ENCODE results near the gene MYLK4.

MYLK4 gene

GRCh38 chr6:2695454-2696095 lies 55.1 kb downstream of the MYLK4 start:
- DNase-seq (ENCODE audit: low spot score): peak; percentile 23

GRCh38 chr6:2693231-2693630 lies 57.5 kb downstream of the MYLK4 start:
- no peak for DNase-seq (ENCODE audit: low spot score)

DNA sequence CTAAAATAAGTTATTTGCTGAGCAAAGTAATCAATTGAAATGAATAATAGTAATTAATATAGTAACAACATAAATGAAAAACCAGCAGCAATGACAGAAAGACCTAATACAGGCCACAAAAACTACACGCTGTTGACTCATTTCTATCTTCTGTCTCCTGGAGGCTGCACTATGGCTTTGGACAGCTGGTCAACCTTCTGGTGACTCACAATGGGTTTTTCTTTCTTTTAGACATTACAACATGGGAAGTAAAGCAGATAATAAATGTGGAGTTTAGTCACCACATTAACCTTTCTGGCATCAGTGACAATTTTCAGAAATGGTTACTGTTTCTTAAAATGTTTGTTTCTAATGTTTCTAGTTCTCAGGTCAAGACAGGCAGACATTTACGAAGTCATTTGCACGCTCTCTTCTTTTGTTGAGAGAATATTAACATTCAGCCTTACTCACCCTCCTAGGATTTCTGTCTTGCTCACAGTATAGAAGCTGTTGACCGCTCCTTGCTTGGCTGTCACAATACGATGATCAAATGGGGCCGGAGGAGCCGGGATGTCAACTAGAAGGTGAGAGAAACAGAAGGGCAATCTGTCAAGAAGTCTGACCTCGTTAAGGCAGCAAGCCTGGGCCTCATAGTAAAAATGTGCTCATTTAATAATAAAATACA lies 62.2 kb downstream of the MYLK4 start:
- DNase-seq (ENCODE audit: low spot score): no peak

DNA sequence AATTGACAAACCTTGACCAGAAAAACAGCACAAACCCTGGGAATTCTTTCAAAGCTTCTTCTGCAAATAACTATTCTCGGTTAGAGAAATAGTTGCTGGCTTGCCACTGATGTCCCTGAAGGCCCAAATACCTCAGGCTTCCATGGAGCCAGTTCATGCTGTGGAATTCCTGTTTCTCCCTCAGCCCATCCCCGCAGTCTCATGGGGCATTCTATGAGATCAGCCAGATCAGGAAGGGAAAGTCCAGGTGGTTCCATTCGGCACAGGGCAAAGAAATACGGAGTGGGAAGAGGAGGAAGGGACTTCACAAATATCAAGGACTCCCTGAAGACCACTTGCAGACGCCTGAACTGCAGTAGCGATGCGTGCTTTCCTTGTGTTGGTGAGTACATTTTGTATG lies 63.3 kb downstream of the MYLK4 start:
- DNase-seq (ENCODE audit: low spot score): no peak

- DNase-seq (ENCODE audit: low spot score): no peak
Measured at GRCh38 chr6:2686515-2686914, 64.2 kb downstream of the MYLK4 start.

GRCh38 chr6:2684766-2685754 lies 65.7 kb downstream of the MYLK4 start:
- DNase-seq (ENCODE audit: low spot score): no peak

- no peak for DNase-seq (ENCODE audit: low spot score)
Measured at GRCh38 chr6:2684103-2684749, 66.5 kb downstream of the MYLK4 start.

DNA sequence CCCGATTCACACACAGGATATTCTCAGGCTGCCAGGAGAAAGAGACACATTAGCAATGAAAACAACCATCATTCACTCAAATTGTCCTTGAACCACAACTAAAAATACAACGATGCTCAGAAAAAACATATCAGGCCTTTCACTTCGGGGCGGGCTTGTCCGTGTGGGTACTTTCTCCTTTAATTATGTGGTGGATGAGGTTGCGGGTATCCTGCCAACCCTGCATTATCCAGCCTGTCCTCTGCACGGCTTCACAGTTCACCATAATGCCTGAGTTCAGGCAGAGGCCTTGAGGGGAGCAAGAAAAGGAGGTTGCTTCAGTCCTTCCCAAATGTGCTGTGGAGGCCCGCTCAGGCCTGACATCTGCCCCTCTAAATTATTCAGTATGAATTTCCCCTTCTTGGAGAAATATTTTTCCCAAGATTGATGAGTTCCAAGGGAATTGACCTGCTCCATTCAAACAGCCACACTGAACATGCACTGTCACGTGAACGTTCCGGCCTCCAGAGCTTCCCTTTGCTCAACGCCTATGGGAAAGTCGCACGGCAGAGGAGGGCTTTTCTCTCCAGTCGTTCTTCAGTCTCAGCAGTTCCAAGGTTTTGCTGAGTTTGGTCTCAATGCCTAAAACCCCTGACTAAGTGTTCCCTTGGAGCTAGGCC lies 70.3 kb downstream of the MYLK4 start:
- no peak for DNase-seq (ENCODE audit: low spot score)

GRCh38 chr6:2677080-2677593 lies 73.6 kb downstream of the MYLK4 start:
- no peak for DNase-seq (ENCODE audit: low spot score)

- DNase-seq (ENCODE audit: low spot score): no peak
Measured at GRCh38 chr6:2676048-2676447, 74.7 kb downstream of the MYLK4 start.

DNA sequence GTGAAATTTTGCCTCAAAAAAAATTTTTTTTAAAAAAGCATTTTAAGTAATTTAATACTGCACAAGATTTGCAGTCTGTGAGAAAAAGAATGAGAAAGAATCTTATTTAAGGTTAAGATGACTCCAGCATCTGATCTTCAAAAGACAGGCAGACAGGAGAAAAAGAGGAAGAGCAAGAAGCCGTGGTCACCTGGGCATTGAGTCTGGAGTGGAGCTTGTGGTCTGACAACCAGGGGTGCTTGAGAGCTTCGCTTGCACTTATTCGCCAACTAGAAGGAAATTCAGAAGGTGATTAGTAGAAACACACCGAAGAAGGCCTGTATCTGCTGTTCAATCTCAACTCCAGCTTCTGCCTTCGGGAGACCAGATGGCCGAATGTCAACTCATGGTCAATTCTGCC lies 75.9 kb downstream of the MYLK4 start:
- DNase-seq (ENCODE audit: low spot score): no peak

DNA sequence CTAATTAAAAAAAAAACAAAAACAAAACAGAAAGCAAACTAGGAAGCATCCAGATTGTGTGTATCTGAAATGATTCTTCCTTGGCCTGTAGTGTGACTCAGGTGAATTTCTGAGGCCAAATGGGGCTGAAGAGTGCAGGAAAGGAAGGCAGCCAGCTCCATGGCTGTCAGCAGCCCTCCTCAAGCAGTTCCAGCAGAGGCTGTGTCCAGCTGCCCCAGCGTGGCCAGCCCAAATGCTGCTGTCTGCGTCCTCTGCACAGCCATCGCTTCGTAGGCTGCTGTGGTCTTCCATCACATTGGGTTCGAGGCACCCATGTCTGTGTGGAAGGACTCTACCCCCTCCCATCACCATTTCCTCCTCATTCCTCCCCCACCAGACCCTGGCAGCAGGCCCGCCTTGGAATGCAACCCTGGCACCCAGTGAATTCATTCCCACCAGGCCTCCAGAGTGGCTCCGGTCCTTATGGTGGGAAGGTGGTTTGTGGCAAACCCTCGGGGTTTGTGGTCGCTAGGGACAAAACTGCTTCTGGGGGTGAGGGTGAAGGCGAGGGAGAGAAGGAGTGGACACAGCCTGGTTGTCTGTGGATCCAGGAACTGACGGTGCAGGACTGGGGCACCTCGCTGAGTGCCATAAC lies 81.5 kb downstream of the MYLK4 start:
- DNase-seq (ENCODE audit: low spot score): no peak

GRCh38 chr6:2667617-2668016 lies 83.1 kb downstream of the MYLK4 start:
- DNase-seq (ENCODE audit: low spot score): no peak

DNA sequence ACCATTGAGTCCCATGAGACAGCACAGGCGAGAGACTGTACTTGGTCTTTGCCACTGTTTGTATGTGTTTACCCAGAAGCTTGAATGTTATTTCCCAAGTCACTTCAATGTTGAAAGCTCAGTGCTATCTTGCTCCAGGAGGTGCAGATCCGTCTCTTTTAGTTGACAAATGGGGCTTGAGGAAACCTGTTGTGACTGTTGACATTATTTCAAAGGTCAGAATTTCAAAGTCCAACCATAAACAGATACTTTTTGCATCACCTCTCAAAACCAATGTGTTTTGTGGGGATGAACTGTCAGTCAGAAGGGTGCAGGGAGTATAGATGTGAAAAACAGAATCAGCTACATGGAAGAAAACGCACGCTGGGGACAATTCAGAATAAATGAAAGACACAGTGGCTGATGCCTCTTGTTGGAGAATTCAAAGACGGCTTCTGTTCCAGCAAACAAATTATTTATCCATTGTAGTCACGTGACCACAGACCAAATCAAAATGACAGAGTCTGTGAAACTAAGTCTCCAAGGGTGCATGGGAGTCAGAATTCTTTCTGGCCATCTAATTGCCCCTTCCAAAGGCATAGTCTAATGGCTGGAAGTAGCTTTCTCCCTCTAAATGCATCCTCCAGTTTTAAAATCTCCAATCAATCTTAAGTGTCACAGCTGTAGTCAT lies 83.7 kb downstream of the MYLK4 start:
- DNase-seq (ENCODE audit: low spot score): no peak

GRCh38 chr6:2665146-2666070 lies 85.3 kb downstream of the MYLK4 start:
- no peak for DNase-seq (ENCODE audit: low spot score)

GRCh38 chr6:2663123-2663522 lies 87.6 kb downstream of the MYLK4 start:
- DNase-seq (ENCODE audit: low spot score): no peak

GRCh38 chr6:2661651-2662050 lies 89.1 kb downstream of the MYLK4 start:
- no peak for DNase-seq (ENCODE audit: low spot score)

DNA sequence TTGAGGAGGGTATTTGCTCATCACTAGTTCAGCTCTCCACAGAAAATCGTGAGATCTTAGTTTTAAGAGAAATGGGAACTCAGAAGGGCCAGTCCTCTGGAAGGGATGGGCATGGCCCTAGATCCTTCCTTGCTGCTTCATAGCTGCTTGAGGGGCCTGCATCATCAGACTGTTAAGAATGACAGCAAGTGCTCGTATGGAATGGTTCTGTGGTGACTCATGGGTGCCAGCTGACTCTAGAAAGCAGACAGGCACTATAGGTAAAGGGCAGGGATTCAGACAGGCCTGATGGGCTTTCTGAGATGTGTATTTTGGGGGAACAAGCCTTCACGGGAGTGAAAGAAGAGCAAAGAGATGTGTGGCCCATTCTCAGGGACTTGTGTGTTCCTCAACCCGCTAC lies 90.8 kb downstream of the MYLK4 start:
- no peak for DNase-seq (ENCODE audit: low spot score)

DNA sequence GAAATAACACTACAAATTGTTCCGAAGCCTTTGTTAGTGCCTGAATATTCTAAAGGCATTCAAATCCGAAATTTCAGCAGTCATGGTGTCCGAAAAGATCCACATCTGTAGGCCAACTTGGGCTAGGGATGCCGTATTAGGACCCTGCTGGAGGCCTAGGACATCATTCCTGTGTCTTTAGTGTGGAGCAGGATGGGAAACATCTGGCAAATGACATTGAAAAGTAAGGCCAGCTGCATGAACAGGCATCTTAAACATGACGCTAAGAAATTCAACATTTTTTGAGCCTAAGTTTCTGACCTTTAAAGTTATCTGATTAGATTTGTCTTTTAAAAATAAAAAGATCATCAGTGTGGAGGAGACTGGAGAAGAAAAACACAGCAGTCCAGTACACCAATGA lies 91.3 kb downstream of the MYLK4 start:
- DNase-seq (ENCODE audit: low spot score): no peak

All from Ammon's horn (tissue), 1 donor.